ENCODE results near the gene IGF1. TPM values are rescaled to one million over a fixed set of nuclear protein-coding genes. Genes with fewer than 3 reads are reported as not detected.

The IGF1 gene
- total RNA-seq, 6 experiments from 2014 or later = 0.34 to 0.81 (median 0.51) TPM; not detected in 2

- Mint-ChIP-seq H3K4me3 (no peak overlapping the region), H3K36me3 (ENCODE audit: low read depth) (no peaks in the 10 kb centered on the region), H3K9me3 (no peaks in the 10 kb centered on the region), H3K4me1 (ENCODE audit: low read depth) (peaks cover 18% of the 10 kb centered on the region), H3K27me3 (ENCODE audit: insufficient read depth) (no peaks in the 10 kb centered on the region), H3K27ac (no peak overlapping the region)
- no peak for DNase-seq
- TF ChIP-seq CTCF (IDR thresholded peaks at IDR 0.05) = no peak
Measured at GRCh38 chr12:102481705-102482425, 1.5 kb upstream of the IGF1 start.

DNA sequence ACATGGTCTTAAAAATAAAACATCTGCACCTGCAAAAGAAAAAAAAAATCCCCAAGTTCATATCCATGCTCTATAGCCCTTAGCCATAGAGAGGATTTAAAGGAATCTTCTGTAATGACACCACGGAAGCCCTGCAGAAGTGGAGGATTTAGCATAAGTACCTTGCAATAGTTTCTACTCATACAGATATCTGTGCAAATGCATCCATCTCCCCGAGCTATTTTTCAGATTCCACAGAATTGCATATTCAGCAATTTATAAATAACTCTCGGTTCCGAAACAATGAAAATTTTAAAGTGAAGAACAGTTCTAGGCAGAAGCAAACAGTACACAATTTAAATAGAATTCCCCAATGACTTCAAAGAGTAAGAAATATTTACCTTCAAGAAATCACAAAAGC is 424 bp downstream of the IGF1 start:
- Mint-ChIP-seq H3K27me3 (ENCODE audit: insufficient read depth) (no peaks in the 10 kb centered on the region), H3K27ac (no peak overlapping the region), H3K4me3 (no peak overlapping the region)

GRCh38 chr12:102479099-102479885 is 1.1 kb downstream of the IGF1 start:
- Mint-ChIP-seq H3K4me1 (ENCODE audit: low read depth) (peaks cover 20% of the 10 kb centered on the region), H3K4me3 (no peak overlapping the region)
- peak; percentile 9 for DNase-seq

More for the DNA sequence above, 424 bp downstream of the IGF1 start:
- H3K36me3 Mint-ChIP-seq (ENCODE audit: low read depth) = no peaks in the 10 kb centered on the region
- TF ChIP-seq CTCF (IDR thresholded peaks at IDR 0.05) = no peak
- DNase-seq = no peak
- peaks cover 19% of the 10 kb centered on the region for H3K4me1 Mint-ChIP-seq (ENCODE audit: low read depth)
- H3K9me3 Mint-ChIP-seq = no peaks in the 10 kb centered on the region

DNA sequence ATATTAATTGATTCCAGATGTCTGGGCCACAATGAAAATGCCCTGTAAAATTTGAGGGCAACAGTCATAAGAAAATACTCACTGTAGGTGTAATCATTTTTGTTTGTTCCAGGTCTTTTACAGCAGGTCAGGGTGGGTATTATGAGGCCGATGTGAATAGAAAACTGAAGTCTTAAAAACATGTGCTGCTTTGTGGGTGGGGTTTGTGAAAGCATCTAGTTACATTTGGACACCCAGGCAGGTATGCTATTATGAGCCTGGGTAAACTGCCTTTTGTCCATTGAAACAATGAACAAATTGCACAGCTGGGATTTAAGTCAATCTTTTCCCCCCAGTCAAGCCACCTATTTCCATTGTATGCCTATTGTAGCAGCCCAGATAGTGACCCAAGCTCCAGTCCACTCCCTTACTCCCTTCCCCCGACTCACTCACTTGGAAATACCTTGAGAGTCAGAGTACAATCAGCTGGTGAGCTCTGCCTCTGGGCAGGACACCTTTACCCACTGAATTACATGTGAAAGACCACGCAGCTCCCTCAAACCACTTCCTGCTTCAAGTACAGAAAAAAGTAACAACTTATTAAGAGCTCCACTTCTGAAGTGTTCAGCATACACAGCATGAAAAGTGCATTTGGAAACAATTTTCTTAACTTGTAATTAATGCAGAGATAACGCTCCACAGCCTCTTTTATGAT is 1.8 kb downstream of the IGF1 start:
- H3K27me3 Mint-ChIP-seq (ENCODE audit: insufficient read depth) = no peaks in the 10 kb centered on the region
- no peak overlapping the region for H3K27ac Mint-ChIP-seq
- H3K4me3 Mint-ChIP-seq = no peak overlapping the region
- DNase-seq = no peak
- peaks cover 16% of the 10 kb centered on the region for H3K4me1 Mint-ChIP-seq (ENCODE audit: low read depth)
- no peaks in the 10 kb centered on the region for H3K9me3 Mint-ChIP-seq
- no peaks in the 10 kb centered on the region for H3K36me3 Mint-ChIP-seq (ENCODE audit: low read depth)
- no peak for TF ChIP-seq CTCF (IDR thresholded peaks at IDR 0.05)

More at GRCh38 chr12:102479099-102479885, 1.1 kb downstream of the IGF1 start:
- Mint-ChIP-seq H3K27ac (no peak overlapping the region), H3K27me3 (ENCODE audit: insufficient read depth) (no peaks in the 10 kb centered on the region), H3K9me3 (no peaks in the 10 kb centered on the region), H3K36me3 (ENCODE audit: low read depth) (no peaks in the 10 kb centered on the region)
- TF ChIP-seq CTCF (IDR thresholded peaks at IDR 0.05) = no peak

DNA sequence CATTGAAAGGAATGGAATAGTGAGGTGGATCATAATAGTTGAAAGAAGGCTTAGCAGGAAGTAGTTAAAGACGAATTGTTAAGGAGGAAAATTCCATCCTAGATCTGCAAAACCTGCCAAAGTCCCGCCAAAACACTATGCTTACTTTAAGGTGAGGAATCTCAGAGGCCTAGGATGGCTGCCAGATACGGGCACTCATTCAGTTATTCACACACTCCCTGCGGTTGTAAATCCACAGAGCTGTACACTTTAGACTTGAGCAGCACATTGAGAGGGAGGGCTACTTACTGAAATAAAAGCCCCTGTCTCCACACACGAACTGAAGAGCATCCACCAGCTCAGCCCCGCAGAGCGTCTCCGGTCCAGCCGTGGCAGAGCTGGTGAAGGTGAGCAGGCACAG is 5.0 kb downstream of the IGF1 start:
- no peaks in the 10 kb centered on the region for H3K27me3 Mint-ChIP-seq (ENCODE audit: insufficient read depth)
- no peaks in the 10 kb centered on the region for H3K36me3 Mint-ChIP-seq (ENCODE audit: low read depth)
- no peak overlapping the region for H3K27ac Mint-ChIP-seq
- no peak for DNase-seq
- H3K9me3 Mint-ChIP-seq = no peaks in the 10 kb centered on the region
- TF ChIP-seq CTCF (IDR thresholded peaks at IDR 0.05) = no peak
- peaks cover 10% of the 10 kb centered on the region for H3K4me1 Mint-ChIP-seq (ENCODE audit: low read depth)
- H3K4me3 Mint-ChIP-seq = no peak overlapping the region

Data from HFFc6 (cell line).